Activated naive CD4-positive, alpha-beta T cell treated with anti-CD3 and anti-CD28 coated beads for 36 hours (primary cell): ENCODE data around the gene LUZP1. TPM values are rescaled to one million over a fixed set of nuclear protein-coding genes. Genes with fewer than 3 reads are reported as not detected.

ENCODE experiments used
- CTCF ChIA-PET: fragments of 350-600 bp; sonication (Branson Sonifier 250); formaldehyde crosslinking; loops from one replicate; lab custom pipeline; 2021; ENCODE audit warnings: antibody characterized with exemption; lab: Charles Lee
- DNase-seq: peaks from one replicate; pipeline ENCODE4 v3.0.0-alpha.2; 2020
- H3K27ac Mint-ChIP-seq: one replicate; pipeline ENCODE4 v1.8.0; 2021; ENCODE audit warnings: mild to moderate bottlenecking, mixed read lengths
- H3K27me3 Mint-ChIP-seq: one replicate; pipeline ENCODE4 v1.8.0; 2021; ENCODE audit warnings: low read depth, mixed read lengths
- H3K36me3 Mint-ChIP-seq: one replicate; pipeline ENCODE4 v1.8.0; 2021; ENCODE audit warnings: low read depth, mixed read lengths
- H3K4me1 Mint-ChIP-seq: one replicate; pipeline ENCODE4 v1.8.0; 2021; ENCODE audit warnings: low read depth, mixed read lengths
- H3K4me3 Mint-ChIP-seq: one replicate; pipeline ENCODE4 v1.8.0; 2021; ENCODE audit warnings: mild to moderate bottlenecking, moderate library complexity, mixed read lengths
- H3K9me3 Mint-ChIP-seq: one replicate; pipeline ENCODE4 v1.8.0; 2021; ENCODE audit warnings: mixed read lengths
- intact Hi-C: fragments of 100-400 bp; cut with micrococcal nuclease; formaldehyde crosslinking; loops from one replicate; pipeline ENCODE4 v1.15.1; 2023
- total RNA-seq, 2 experiments: library from RNA; stranded (reverse); gene quantifications; one replicate each; pipeline ENCODE4 v1.2.3, GENCODE V29; 2021

LUZP1 gene
- total RNA-seq, 2 experiments from 2014 or later: 12.6 to 13.7 TPM

- DNase-seq: no peak
- CTCF ChIA-PET: no interaction called here
- Mint-ChIP-seq H3K4me3 (no peak overlapping the region), H3K27me3 (no peaks in the 10 kb centered on the region), H3K36me3 (peaks cover 19% of the 10 kb centered on the region), H3K4me1 (no peaks in the 10 kb centered on the region), H3K27ac (no peak overlapping the region), H3K9me3 (no peaks in the 10 kb centered on the region)
- intact Hi-C loops: no loop called here
These were observed 102.6 kb downstream of the LUZP1 start for GRCh38 chr1:23066075-23066474.

GRCh38 chr1:23065385-23065784 is 103.3 kb downstream of the LUZP1 start:
- no peak for DNase-seq
- intact Hi-C loops: no loop called here
- CTCF ChIA-PET: interaction anchor here (0.7 kb wide), 1 partner anchor 10 kb away, joined by 3 read pairs; no protein-coding TSS in a partner anchor
- H3K9me3 Mint-ChIP-seq: no peaks in the 10 kb centered on the region
- H3K4me3 Mint-ChIP-seq: no peak overlapping the region
- no peaks in the 10 kb centered on the region for H3K4me1 Mint-ChIP-seq
- peaks cover 22% of the 10 kb centered on the region for H3K36me3 Mint-ChIP-seq
- H3K27me3 Mint-ChIP-seq: no peaks in the 10 kb centered on the region
- H3K27ac Mint-ChIP-seq: no peak overlapping the region

GRCh38 chr1:23062271-23062670 is 106.4 kb downstream of the LUZP1 start:
- intact Hi-C loops: no loop called here
- no peak overlapping the region for H3K27ac Mint-ChIP-seq
- H3K27me3 Mint-ChIP-seq: no peaks in the 10 kb centered on the region
- H3K36me3 Mint-ChIP-seq: peaks cover 17% of the 10 kb centered on the region
- no peak overlapping the region for H3K4me3 Mint-ChIP-seq
- no peaks in the 10 kb centered on the region for H3K4me1 Mint-ChIP-seq
- no peak for DNase-seq
- CTCF ChIA-PET: interaction anchor here (0.6 to 2.0 kb wide), 3 partner anchors 15 to 176 kb away, joined by 3 to 7 read pairs (median 3); no protein-coding TSS in a partner anchor
- no peaks in the 10 kb centered on the region for H3K9me3 Mint-ChIP-seq

- H3K27me3 Mint-ChIP-seq: no peaks in the 10 kb centered on the region
- no peaks in the 10 kb centered on the region for H3K9me3 Mint-ChIP-seq
- peaks cover 18% of the 10 kb centered on the region for H3K36me3 Mint-ChIP-seq
- H3K4me3 Mint-ChIP-seq: no peak overlapping the region
- CTCF ChIA-PET: interaction anchor here (1.4 kb wide), 1 partner anchor 10 kb away, joined by 3 read pairs; no protein-coding TSS in a partner anchor
- intact Hi-C loops: no loop called here
- no peak overlapping the region for H3K27ac Mint-ChIP-seq
- no peaks in the 10 kb centered on the region for H3K4me1 Mint-ChIP-seq
- DNase-seq: no peak
These were observed 111.4 kb downstream of the LUZP1 start for GRCh38 chr1:23057301-23057700.

GRCh38 chr1:23051290-23051909 is 117.3 kb downstream of the LUZP1 start:
- Mint-ChIP-seq H3K4me3 (no peak overlapping the region), H3K4me1 (peaks cover 3% of the 10 kb centered on the region), H3K36me3 (peaks cover 7% of the 10 kb centered on the region), H3K27ac (no peak overlapping the region), H3K9me3 (no peaks in the 10 kb centered on the region), H3K27me3 (no peaks in the 10 kb centered on the region)
- intact Hi-C loops: no loop called here
- no peak for DNase-seq
- CTCF ChIA-PET: no interaction called here

- Mint-ChIP-seq H3K27me3 (no peaks in the 10 kb centered on the region), H3K27ac (no peak overlapping the region), H3K4me1 (peaks cover 14% of the 10 kb centered on the region), H3K9me3 (no peaks in the 10 kb centered on the region), H3K36me3 (peaks cover 6% of the 10 kb centered on the region), H3K4me3 (no peak overlapping the region)
- DNase-seq: no peak
- CTCF ChIA-PET: no interaction called here
- intact Hi-C loops: no loop called here
These were observed 118.5 kb downstream of the LUZP1 start for GRCh38 chr1:23050201-23050600.

GRCh38 chr1:23044035-23044434 is 124.6 kb downstream of the LUZP1 start:
- Mint-ChIP-seq H3K4me3 (no peak overlapping the region), H3K36me3 (peaks cover 5% of the 10 kb centered on the region), H3K4me1 (peaks cover 35% of the 10 kb centered on the region), H3K27ac (no peak overlapping the region), H3K27me3 (no peaks in the 10 kb centered on the region), H3K9me3 (no peaks in the 10 kb centered on the region)
- no peak for DNase-seq
- intact Hi-C loops: no loop called here
- CTCF ChIA-PET: interaction anchor here (0.9 kb wide), 1 partner anchor 18 kb away, joined by 4 read pairs; no protein-coding TSS in a partner anchor

- DNase-seq: no peak
- no peaks in the 10 kb centered on the region for H3K27me3 Mint-ChIP-seq
- H3K9me3 Mint-ChIP-seq: no peaks in the 10 kb centered on the region
- peaks cover 9% of the 10 kb centered on the region for H3K36me3 Mint-ChIP-seq
- CTCF ChIA-PET: interaction anchor here (0.6 kb wide), 1 partner anchor 503 kb away, joined by 3 read pairs; no protein-coding TSS in a partner anchor
- H3K27ac Mint-ChIP-seq: no peak overlapping the region
- intact Hi-C loops: no loop called here
- H3K4me3 Mint-ChIP-seq: no peak overlapping the region
- peaks cover 36% of the 10 kb centered on the region for H3K4me1 Mint-ChIP-seq
These were observed 128.1 kb downstream of the LUZP1 start for GRCh38 chr1:23040509-23040908.

- DNase-seq: no peak
- H3K4me3 Mint-ChIP-seq: no peak overlapping the region
- no peaks in the 10 kb centered on the region for H3K27me3 Mint-ChIP-seq
- no peak overlapping the region for H3K27ac Mint-ChIP-seq
- CTCF ChIA-PET: no interaction called here
- intact Hi-C loops: no loop called here
- no peaks in the 10 kb centered on the region for H3K9me3 Mint-ChIP-seq
- H3K36me3 Mint-ChIP-seq: peaks cover 12% of the 10 kb centered on the region
- peaks cover 30% of the 10 kb centered on the region for H3K4me1 Mint-ChIP-seq
These were observed 129.3 kb downstream of the LUZP1 start for GRCh38 chr1:23039308-23039826.

- CTCF ChIA-PET: interaction anchor here (0.6 to 1.2 kb wide), 2 partner anchors 21 to 65 kb away, joined by 3 read pairs; no protein-coding TSS in a partner anchor
- no peak for DNase-seq
- H3K9me3 Mint-ChIP-seq: no peaks in the 10 kb centered on the region
- intact Hi-C loops: no loop called here
- peaks cover 34% of the 10 kb centered on the region for H3K4me1 Mint-ChIP-seq
- H3K27ac Mint-ChIP-seq: no peak overlapping the region
- peaks cover 11% of the 10 kb centered on the region for H3K36me3 Mint-ChIP-seq
- no peak overlapping the region for H3K4me3 Mint-ChIP-seq
- no peaks in the 10 kb centered on the region for H3K27me3 Mint-ChIP-seq
These were observed 131.4 kb downstream of the LUZP1 start for GRCh38 chr1:23037081-23037740.

- Mint-ChIP-seq H3K4me3 (no peak overlapping the region), H3K9me3 (no peaks in the 10 kb centered on the region), H3K4me1 (peaks cover 40% of the 10 kb centered on the region), H3K27ac (no peak overlapping the region), H3K27me3 (no peaks in the 10 kb centered on the region), H3K36me3 (peaks cover 11% of the 10 kb centered on the region)
- intact Hi-C loops: no loop called here
- no peak for DNase-seq
- CTCF ChIA-PET: no interaction called here
These were observed 132.7 kb downstream of the LUZP1 start for GRCh38 chr1:23035823-23036452.
